Activated CD4-positive, alpha-beta T cell treated with anti-CD3 and anti-CD28 coated beads, Interleukin-2, amount 50 U/mL, for 1 hour (primary cell): ENCODE results near the gene LRRC4B.
"Not testable (repeated sequence)": the region's sequence is repeated elsewhere in the genome, so short reads cannot be mapped to it uniquely, and the experiment has no call there.

Experiments
- DNase-seq: peaks from one replicate; pipeline ENCODE4 v3.0.0-alpha.2; 2020

Gene LRRC4B

DNA sequence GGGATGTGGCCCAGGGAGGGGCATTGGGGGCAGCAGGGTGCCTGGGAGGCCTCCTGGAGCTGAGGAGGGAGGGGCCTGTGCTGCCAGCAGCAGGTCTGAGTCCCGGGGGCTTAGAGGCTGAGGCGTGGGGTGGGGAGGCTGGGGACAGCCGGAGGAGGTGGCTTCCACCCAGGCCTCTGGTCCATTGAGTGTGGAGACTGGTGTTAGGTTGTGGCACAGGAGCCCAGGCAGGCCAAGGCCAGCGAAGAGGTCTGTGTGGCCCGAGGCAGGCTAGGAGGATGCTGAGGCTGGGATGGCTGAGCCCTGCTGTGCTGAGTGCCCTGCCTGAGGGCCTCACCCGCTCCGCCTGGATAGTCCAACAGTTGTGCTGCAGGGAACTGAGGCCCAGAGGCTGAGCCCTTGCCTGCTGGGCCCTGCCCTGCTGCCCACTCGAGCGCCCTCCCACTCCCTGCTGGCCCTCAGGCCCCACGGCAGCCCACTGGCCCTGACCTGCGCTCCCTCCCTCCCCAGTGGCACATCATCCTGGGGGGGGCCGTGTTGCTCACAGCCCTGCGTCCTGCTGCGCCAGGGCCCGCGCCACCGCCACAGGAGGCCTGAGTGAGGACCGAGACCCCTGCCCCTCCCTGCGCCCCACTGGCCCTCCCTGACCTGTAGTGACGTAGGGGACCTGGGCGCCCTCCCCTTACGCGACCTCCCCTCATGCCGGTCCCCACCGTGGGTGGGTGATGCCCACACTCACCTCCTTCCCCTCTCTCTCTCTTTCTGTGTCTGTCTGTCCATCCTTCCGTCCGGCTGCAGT, 86.7 kb downstream of the LRRC4B start:
- DNase-seq, result no peak

DNA sequence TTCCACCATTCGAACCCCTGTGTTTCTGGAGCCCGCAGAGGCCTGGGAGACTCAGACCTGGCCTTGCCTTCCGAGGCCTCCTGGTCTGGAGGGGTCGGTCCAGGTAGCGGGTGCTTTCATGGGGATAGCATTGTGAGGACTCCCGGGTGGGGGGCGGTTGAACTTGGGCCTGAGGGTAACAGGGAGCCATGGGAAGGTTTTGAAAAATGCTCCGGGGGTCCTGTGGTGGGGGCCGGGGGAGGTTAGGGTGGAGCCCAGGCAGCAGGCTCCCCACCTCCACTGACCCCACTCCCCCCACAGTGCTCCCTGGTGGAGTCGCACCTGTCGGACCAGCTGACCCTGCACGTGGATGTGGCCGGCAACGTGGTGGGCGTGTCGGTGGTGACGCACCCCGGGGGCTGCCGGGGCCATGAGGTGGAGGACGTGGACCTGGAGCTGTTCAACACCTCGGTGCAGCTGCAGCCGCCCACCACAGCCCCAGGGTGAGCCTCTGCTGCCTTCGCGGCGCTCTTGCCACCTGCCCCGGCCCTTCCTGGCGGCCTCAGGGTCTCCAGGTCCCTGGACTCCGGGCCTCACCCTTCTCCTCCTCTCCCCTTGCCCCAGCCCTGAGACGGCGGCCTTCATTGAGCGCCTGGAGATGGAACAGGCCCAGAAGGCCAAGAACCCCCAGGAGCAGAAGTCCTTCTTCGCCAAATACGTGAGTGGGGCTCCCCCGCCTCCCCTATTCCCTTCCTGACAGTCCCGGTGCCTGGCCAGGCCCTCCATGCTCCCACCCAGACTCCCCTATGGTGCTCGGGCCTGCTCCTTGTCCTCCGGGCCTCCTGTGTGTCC, 87.7 kb downstream of the LRRC4B start:
- no peak for DNase-seq

- no peak for DNase-seq
Measured at GRCh38 chr19:50479761-50480251, 88.4 kb downstream of the LRRC4B start.

GRCh38 chr19:50478901-50479715, 89.1 kb downstream of the LRRC4B start:
- DNase-seq, result peak; percentile 18

DNA sequence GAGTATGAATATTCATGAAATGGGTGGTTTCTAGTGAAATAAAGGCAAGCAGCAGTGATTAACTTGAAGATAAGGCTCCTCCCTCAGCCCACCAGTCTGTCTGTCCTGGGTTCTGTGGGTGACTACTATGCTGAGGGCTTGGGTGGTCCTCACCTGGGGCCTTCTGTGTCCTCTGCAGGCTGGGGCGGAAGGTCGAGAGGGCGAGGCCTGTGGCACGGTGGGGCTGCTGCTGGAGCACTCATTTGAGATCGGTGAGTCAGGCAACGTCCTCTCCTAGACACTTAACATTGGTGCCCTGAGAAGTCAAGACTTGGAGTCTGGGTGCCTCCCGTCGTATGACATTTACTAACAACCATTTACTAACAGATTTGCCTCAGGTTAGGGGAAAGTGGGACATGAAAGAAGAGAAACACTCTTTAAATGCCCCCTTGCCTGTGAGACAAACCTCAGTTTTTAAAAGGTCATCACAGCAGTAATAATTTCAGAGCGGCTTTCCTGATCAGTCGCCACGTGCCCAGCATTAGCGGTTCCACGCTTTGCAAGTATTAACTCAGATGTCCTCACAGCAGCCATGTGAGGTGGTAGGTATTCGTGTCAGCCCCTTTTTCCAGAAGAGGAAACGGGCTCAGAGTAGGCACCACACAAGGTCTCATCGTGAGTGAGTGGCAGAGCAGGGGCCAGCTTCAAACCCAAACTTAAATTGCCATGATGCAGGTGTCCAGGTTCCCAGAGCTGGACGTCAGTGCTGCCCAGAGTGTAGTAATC, 90.3 kb downstream of the LRRC4B start:
- DNase-seq, result no peak

GRCh38 chr19:50476907-50477238, 91.4 kb downstream of the LRRC4B start:
- no peak for DNase-seq

DNA sequence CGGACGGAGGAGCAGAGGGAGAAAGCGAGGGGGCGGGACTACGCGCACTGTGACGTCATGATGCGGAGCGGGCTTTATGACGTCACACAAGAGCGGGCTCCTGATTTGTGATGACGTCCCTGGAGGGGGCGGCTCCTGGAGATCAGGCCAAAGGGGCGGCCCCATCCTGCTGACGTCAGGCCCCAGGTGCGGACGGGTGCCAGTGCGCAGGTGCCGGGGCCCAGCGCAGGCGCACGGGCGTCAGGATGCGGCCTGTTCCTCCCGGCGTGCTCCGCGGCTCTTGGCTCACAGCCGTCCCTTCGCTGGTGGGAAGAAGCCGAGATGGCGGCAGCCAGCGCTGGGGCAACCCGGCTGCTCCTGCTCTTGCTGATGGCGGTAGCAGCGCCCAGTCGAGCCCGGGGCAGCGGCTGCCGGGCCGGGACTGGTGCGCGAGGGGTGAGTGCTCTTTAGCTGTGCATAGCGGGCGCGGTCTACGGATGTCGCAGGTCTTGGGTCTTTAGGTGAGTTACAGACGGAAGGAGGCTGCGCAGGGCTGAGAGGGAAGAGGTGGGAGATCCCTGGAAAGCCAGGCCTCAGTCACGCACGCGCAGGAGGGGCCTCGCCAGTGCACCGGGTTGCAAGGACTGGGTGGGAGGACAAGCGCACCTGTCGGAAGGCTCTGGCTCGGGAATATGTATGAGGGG, 91.9 kb downstream of the LRRC4B start, which contains the start of the genes EMC10 and GARIN5A:
EMC10 (plus strand) TSS at position 284 of the 683 bp plus-strand sequence; CDS start at position 322, 38 bp downstream.
GARIN5A (minus strand) TSS at position 625 of the 683 bp plus-strand sequence; CDS start at position 165, 460 bp downstream.
- DNase-seq, result peak; percentile 94

DNA sequence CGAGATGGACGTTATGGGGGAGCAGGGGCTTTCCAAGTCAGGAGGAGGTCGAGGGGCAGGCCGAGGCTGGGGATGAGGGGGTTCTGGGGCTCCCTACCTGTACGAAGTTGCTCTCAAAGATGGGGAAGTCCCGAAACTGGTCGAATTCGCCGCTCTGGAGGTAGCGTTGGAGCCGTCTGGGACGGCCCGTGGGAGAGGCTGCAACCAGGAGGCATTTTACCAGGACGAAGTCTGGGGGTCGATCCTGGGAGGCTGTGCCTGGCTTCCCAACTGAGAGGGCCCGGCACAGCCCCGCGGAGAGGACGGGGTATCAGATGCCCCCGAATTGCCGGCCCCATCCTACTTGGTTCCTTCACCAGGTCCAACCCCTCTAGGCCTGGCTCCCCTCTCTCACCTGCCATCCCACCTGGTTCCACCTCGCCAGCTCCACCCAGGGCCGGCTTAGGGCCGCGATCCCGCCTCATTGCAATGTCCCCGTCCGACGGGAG, 92.5 kb downstream of the LRRC4B start:
- DNase-seq, result no peak

- DNase-seq, result no peak
Measured at GRCh38 chr19:50475101-50475568, 93.1 kb downstream of the LRRC4B start.

DNA sequence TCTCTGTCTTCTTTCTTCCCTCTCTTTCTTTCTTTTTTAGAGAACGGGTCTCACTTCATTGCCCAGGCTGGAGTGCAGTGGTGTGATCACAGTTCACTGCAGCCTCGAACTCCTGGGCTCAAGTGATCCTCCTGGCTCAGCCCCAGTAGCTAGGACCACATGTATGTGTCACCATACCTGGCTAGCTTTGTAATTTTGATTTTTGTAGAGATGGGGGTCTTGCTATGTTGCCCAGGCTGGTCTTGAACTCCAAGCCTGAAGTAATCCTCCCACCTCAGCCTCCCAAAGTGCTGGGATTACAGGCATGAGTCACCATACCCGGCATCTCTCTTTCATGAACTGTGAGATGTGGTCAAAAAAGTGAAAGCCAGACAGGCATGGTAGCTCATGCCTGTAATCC, 94.9 kb downstream of the LRRC4B start:
- DNase-seq, result not testable (repeated sequence)

GRCh38 chr19:50468818-50469217, 99.4 kb downstream of the LRRC4B start:
- DNase-seq, result no peak

GRCh38 chr19:50467566-50467965, 100.7 kb downstream of the LRRC4B start:
- DNase-seq, result no peak
